ENCODE data around the gene PLEKHA7. TPM values are rescaled to one million over a fixed set of nuclear protein-coding genes. Genes with fewer than 3 reads are reported as not detected.

PLEKHA7 gene
- total and polyA plus RNA-seq, 2 experiments from 2014 or later: 0.43 TPM; not detected in 1

- Histone ChIP-seq H3K9ac (no peak overlapping the region), H2AFZ (no peak overlapping the region), H4K20me1 (ENCODE audit: insufficient read depth) (no peaks in the 10 kb centered on the region), H3K79me2 (ENCODE audit: insufficient read depth) (no peaks in the 10 kb centered on the region), H3K4me2 (ENCODE audit: unreplicated experiment) (no peak overlapping the region), H3K4me3 (no peak overlapping the region), H3K27me3 (replicated peaks; ENCODE audit: insufficient read depth) (peaks cover 23% of the 10 kb centered on the region), H3K9me3 (ENCODE audit: low read depth) (no peaks in the 10 kb centered on the region), H3K27ac (no peak overlapping the region), H3K9me2 (ENCODE audit: insufficient read depth) (no peaks in the 10 kb centered on the region), H3F3A (ENCODE audit: insufficient read depth) (no peaks in the 10 kb centered on the region), H3K36me3 (ENCODE audit: low read depth) (no peaks in the 10 kb centered on the region), H3K4me1 (ENCODE audit: insufficient read depth) (no peaks in the 10 kb centered on the region)
- no peak for TF ChIP-seq EZH2phosphoT487 (IDR thresholded peaks at IDR 0.05; ENCODE audit: insufficient read depth, low read depth)
- WGBS, 2 experiments (ENCODE audit: low coverage in 1 of 2, low lambda C conversion rate in 2 of 2, missing lambda C conversion rate in 2 of 2): 39 to 54% methylated on average over 3 of the region's 3 CpGs
- DNase-seq: no peak
- in situ Hi-C loops (cut with MboI): no loop called here
These were observed 101.5 kb downstream of the PLEKHA7 start for GRCh38 chr11:16912692-16913111.

- in situ Hi-C loops (cut with MboI): no loop called here
These were observed 102.6 kb downstream of the PLEKHA7 start for GRCh38 chr11:16911658-16912057.

DNA sequence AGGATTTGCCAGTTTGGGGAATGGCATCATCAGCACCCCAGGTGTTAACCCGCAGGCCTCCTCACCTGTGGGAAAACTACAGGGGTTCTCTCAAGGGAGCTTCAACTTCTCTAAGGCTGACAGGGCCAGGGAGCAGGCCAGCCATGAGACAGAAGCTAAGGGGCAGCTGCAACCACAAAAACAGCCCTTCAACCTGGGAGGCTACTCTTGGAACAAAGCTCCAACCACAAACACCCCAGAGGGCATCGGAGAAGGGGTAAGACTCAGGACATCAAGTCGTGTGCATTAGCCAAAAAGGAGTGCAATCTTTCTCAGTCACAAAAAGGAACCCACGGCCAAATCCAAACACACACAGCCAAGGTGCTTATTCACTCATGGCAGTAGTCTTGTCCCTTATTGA is 103.0 kb downstream of the PLEKHA7 start:
- Histone ChIP-seq H3K4me2 (ENCODE audit: unreplicated experiment) (no peak overlapping the region), H3K27ac (no peak overlapping the region), H3K4me3 (no peak overlapping the region), H3K9me3 (ENCODE audit: low read depth) (no peaks in the 10 kb centered on the region), H3K79me2 (ENCODE audit: insufficient read depth) (no peaks in the 10 kb centered on the region), H3K4me1 (ENCODE audit: insufficient read depth) (no peaks in the 10 kb centered on the region), H3K9me2 (ENCODE audit: insufficient read depth) (no peaks in the 10 kb centered on the region), H3F3A (ENCODE audit: insufficient read depth) (no peaks in the 10 kb centered on the region), H3K36me3 (ENCODE audit: low read depth) (no peaks in the 10 kb centered on the region), H3K9ac (no peak overlapping the region), H4K20me1 (ENCODE audit: insufficient read depth) (no peaks in the 10 kb centered on the region), H2AFZ (no peak overlapping the region), H3K27me3 (replicated peaks; ENCODE audit: insufficient read depth) (peaks cover 23% of the 10 kb centered on the region)
- no peak for TF ChIP-seq EZH2phosphoT487 (IDR thresholded peaks at IDR 0.05; ENCODE audit: insufficient read depth, low read depth)
- no peak for TF ChIP-seq EZH2 (IDR thresholded peaks at IDR 0.05; ENCODE audit: insufficient read depth, poor library complexity, severe bottlenecking)
- 48 to 54% methylated on average over 4 of the region's 4 CpGs for WGBS, 2 experiments (ENCODE audit: low coverage in 1 of 2, low lambda C conversion rate in 2 of 2, missing lambda C conversion rate in 2 of 2)
- in situ Hi-C loops (cut with MboI): no loop called here
- no peak for DNase-seq

More at GRCh38 chr11:16911658-16912057, 102.6 kb downstream of the PLEKHA7 start:
- Histone ChIP-seq H3K4me1 (ENCODE audit: insufficient read depth) (no peaks in the 10 kb centered on the region), H2AFZ (no peak overlapping the region), H3K9ac (no peak overlapping the region), H3K27ac (no peak overlapping the region), H3K9me2 (ENCODE audit: insufficient read depth) (no peaks in the 10 kb centered on the region), H3K79me2 (ENCODE audit: insufficient read depth) (no peaks in the 10 kb centered on the region), H3K4me3 (no peak overlapping the region), H3K36me3 (ENCODE audit: low read depth) (no peaks in the 10 kb centered on the region), H3K27me3 (replicated peaks; ENCODE audit: insufficient read depth) (peaks cover 23% of the 10 kb centered on the region), H3K9me3 (ENCODE audit: low read depth) (no peaks in the 10 kb centered on the region), H3F3A (ENCODE audit: insufficient read depth) (no peaks in the 10 kb centered on the region), H4K20me1 (ENCODE audit: insufficient read depth) (no peaks in the 10 kb centered on the region), H3K4me2 (ENCODE audit: unreplicated experiment) (no peak overlapping the region)
- TF ChIP-seq EZH2phosphoT487 (IDR thresholded peaks at IDR 0.05; ENCODE audit: insufficient read depth, low read depth) (no peak), EZH2 (IDR thresholded peaks at IDR 0.05; ENCODE audit: insufficient read depth, poor library complexity, severe bottlenecking) (no peak)
- 39 to 41% methylated on average over 4 of the region's 4 CpGs for WGBS, 2 experiments (ENCODE audit: low coverage in 1 of 2, low lambda C conversion rate in 2 of 2, missing lambda C conversion rate in 2 of 2)
- no peak for DNase-seq

GRCh38 chr11:16909359-16910035 is 104.7 kb downstream of the PLEKHA7 start:
- 31 to 37% methylated on average over 3 of the region's 3 CpGs for WGBS, 2 experiments (ENCODE audit: low coverage in 1 of 2, low lambda C conversion rate in 2 of 2, missing lambda C conversion rate in 2 of 2)

More at GRCh38 chr11:16909359-16910035, 104.7 kb downstream of the PLEKHA7 start:
- Histone ChIP-seq H3K9me2 (ENCODE audit: insufficient read depth) (no peaks in the 10 kb centered on the region), H3K4me1 (ENCODE audit: insufficient read depth) (no peaks in the 10 kb centered on the region), H3K36me3 (ENCODE audit: low read depth) (no peaks in the 10 kb centered on the region), H3K4me2 (ENCODE audit: unreplicated experiment) (no peak overlapping the region), H3K9me3 (ENCODE audit: low read depth) (no peaks in the 10 kb centered on the region), H3K9ac (no peak overlapping the region), H3K27me3 (replicated peaks; ENCODE audit: insufficient read depth) (peaks cover 23% of the 10 kb centered on the region), H2AFZ (no peak overlapping the region), H3F3A (ENCODE audit: insufficient read depth) (no peaks in the 10 kb centered on the region), H4K20me1 (ENCODE audit: insufficient read depth) (no peaks in the 10 kb centered on the region), H3K4me3 (no peak overlapping the region), H3K79me2 (ENCODE audit: insufficient read depth) (no peaks in the 10 kb centered on the region), H3K27ac (no peak overlapping the region)
- in situ Hi-C loops (cut with MboI): no loop called here
- no peak for DNase-seq
- TF ChIP-seq EZH2phosphoT487 (IDR thresholded peaks at IDR 0.05; ENCODE audit: insufficient read depth, low read depth) (no peak), EZH2 (IDR thresholded peaks at IDR 0.05; ENCODE audit: insufficient read depth, poor library complexity, severe bottlenecking) (no peak)
